GM18507 (cell line): ENCODE data around the gene ORAI3.
A peak's percentile ranks its signal among the peaks of the same experiment; 100 is the strongest.

Source experiments
- DNase-seq: peaks from one replicate; pipeline ENCODE4 v3.0.0; 2011; ENCODE audit warnings: low read depth; ENCODE audit not compliant: insufficient read length; ENCODE audit errors: extremely low spot score
- FAIRE-seq: peaks from 2 replicates; lab custom pipeline; 2011; peaks lifted over from hg19 to GRCh38; lab: Jason Lieb, UNC

ORAI3 gene

GRCh38 chr16:30984669-30985400, 36.0 kb downstream of the ORAI3 start, which contains the start of gene HSD3B7:
TSS of gene HSD3B7 (plus strand) at chr16:30985207. CDS start at chr16:30985659, 452 bp downstream.
- DNase-seq (peak; percentile 78), FAIRE-seq (peak; percentile 38)

DNA sequence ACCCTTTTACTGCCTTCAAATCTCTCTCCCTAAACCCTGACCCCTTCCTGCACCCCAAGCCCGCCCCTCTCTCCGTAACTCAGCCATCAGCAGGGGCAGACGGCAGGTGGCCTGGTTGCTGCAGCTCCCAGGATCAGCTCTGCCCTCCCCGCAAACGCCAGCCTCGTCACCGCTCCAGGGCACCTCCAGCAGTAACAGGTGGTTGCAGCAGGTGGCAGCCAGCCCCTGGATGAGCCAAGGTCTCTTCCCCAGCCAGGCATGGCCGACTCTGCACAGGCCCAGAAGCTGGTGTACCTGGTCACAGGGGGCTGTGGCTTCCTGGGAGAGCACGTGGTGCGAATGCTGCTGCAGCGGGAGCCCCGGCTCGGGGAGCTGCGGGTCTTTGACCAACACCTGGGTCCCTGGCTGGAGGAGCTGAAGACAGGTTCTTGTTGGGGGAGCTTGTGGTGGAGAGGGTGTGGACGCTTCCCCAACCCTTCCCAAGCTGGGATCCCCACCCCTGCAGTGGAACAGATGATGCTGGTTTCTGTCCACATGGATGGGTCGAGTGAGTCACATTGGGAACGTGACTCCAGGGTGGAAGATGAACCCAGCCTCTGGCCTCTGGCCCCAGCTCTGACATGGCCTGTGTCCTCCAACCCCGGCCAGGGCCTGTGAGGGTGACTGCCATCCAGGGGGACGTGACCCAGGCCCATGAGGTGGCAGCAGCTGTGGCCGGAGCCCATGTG, 36.7 kb downstream of the ORAI3 start:
- DNase-seq (no peak), FAIRE-seq (no peak)

DNA sequence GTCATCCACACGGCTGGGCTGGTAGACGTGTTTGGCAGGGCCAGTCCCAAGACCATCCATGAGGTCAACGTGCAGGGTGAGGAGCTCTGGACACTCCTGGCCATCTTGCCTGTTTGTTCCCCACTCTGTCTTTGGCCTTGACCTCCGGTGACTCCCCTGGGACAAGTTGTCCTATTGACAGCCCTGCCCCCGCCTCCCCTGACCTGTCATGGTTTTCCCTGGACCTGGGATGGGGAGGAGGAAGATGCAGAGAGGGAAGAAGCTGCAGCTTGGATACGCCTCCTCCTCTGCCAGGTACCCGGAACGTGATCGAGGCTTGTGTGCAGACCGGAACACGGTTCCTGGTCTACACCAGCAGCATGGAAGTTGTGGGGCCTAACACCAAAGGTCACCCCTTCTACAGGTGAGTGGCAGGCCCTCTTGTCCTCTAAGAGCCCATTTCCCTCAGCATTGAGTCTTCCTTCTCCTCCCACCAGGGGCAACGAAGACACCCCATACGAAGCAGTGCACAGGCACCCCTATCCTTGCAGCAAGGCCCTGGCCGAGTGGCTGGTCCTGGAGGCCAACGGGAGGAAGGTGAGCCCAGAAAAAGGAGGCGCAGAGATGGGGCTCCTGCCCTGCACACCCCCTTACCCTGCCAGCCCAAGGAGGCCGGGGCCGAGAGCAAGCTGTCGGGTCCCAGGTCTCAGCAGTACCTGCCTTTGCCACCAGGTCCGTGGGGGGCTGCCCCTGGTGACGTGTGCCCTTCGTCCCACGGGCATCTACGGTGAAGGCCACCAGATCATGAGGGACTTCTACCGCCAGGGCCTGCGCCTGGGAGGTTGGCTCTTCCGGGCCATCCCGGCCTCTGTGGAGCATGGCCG, 37.5 kb downstream of the ORAI3 start:
- DNase-seq (no peak), FAIRE-seq (no peak)

- FAIRE-seq = no peak
- no peak for DNase-seq
Measured at GRCh38 chr16:30987581-30988190, 38.8 kb downstream of the ORAI3 start.

- FAIRE-seq = no peak
- no peak for DNase-seq
Measured at GRCh38 chr16:30989469-30990047, 40.7 kb downstream of the ORAI3 start.

GRCh38 chr16:30990105-30990504, 41.2 kb downstream of the ORAI3 start:
- FAIRE-seq (no peak), DNase-seq (no peak)

DNA sequence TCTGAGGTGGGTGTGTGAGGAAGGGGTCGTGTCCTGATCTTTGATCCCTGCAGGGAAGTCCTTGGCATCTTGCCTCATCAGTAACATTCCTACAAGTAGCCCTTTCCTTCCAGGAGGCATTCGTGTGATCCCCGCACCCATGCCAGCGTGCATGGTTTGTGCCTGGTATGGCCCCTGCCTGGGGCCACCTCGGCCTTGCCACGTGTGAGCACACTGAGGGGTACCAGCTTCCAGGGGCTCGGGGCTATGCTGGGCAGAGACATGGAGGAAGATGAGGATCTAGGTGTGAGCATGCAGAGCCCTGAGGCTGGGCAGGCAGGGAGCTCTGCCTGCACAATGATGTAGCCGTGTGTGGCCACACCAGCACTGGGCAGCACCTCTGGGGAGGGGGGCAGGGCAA, 42.2 kb downstream of the ORAI3 start:
- no peak for FAIRE-seq
- no peak for DNase-seq

DNA sequence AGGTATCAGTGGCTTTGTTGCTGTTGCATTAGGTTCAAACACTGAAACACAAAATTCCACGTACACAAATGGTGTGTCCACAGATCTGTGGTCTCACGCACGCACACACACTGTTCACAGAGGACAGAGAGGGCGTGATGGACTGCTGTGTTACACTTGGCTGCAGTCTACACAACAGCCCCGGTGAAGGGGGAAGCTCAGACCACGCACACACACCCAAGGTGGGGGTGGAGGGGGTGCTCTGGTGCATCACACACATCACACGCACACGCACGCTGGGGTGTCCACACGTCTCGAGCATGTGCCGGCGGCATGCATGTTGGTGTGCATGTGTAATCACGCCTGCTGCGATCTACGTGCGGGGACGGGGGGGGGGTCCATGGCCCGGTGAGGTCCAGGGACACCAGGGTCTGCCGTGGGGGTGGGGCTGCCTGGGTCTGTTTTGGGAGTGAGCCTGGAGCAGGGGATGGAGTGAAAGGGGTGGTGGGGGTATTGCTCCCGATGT, 43.5 kb downstream of the ORAI3 start:
- FAIRE-seq (no peak), DNase-seq (no peak)

DNA sequence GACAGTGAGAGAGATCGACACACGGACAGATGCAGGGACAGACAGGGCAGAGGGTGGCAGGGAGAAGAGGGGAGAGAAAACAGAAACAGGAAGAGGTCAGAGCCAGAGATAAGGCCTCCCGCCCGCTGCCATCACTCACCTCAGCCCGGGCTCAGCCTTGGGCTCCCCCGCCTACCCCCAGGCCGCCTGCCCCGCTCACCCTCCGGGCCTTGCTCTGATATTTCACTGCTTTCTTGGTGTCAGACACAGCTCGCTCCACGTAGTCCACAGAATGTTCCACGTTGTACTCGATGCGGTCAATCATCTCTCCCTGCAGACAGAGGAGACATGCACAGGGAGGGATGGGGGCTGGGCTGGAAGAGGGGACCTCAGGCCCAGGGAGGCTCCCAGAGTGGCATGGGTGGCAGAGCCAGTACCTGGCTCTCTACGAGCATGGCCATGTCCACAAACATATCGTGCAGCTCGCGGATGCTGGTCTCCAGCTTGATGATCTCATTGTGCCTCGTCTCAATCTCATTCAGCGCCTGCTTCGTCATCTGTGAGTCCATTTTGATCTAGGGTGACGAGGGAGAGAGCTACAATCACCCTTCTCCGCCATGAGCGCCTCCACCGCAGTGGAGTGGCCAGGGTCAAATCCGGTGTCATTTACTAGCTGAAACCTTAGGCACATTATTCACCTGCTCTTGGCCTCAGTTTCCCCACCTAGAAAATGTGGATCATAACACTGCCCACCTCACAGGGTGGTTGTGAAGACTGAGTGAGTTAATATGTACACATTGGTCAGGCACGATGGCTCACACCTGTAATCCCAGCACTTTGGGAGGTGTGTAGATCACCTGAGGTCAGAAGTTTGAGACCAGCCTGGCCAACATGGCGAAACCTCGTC, 44.3 kb downstream of the ORAI3 start:
- DNase-seq = no peak

DNA sequence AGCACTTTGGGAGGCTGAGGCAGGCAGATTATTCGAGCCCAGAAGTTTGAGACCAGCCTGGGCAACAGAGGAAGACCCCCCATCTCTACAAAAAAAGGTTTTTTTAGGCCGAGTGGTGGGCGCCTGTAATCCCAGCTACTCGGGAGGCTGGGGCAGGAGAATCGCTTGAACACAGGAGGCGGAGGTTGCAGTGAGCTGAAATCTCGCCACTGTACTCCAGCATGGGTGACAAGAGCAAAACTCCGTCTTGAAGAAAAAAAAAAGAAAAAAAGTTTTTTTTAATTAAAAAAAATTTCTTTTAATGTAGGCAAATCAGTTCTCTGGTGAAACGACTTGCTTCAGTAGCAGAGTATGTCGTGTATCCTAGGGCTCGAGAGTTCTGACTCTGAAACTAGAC, 47.1 kb downstream of the ORAI3 start:
- no peak for DNase-seq

More for the DNA sequence above, 44.3 kb downstream of the ORAI3 start:
- FAIRE-seq = no peak

DNA sequence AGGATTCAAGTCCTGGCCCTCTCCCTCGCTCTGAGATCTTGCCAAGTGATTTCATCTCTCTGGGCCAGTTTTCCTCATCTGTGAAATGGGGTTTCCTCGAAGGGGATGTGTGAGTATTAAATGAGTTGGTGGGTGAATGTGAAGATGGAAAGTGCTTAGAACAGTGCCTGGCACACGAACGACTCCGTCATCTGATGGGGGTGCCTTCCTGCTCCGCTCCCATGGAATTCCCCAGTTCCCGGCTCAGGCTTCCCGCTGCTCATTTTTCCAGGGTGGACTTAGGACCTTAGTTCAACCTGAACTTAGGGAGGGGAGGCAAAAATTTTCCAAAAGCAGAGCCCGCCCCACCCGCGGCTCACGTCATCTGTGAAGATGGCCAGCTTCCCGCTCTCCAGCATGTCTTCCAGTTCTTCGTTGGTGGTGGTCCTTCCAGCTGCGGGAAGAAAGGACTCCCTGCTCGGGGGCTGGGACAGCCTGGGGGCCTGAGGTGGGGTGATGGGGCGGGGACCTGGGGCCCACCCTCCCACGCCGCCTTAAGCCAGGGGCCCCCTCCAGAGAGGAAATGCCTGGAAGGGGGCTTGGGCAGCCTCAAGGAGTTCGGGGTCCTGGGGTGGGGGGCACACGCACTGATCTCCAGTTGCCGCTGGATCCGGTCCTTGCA, 47.6 kb downstream of the ORAI3 start:
- DNase-seq = no peak
- FAIRE-seq = no peak

More for the DNA sequence above, 47.1 kb downstream of the ORAI3 start:
- FAIRE-seq = no peak

GRCh38 chr16:30996985-30997724, 48.3 kb downstream of the ORAI3 start:
- FAIRE-seq = peak; percentile 49
- peak; percentile 99 for DNase-seq

GRCh38 chr16:30997725-30998711, 49.1 kb downstream of the ORAI3 start:
- DNase-seq (no peak), FAIRE-seq (no peak)

GRCh38 chr16:30998852-30999761, 50.2 kb downstream of the ORAI3 start:
- no peak for DNase-seq
- FAIRE-seq = no peak
